H1 (cell line): ENCODE data around the gene HES5. TPM values are rescaled to one million over a fixed set of nuclear protein-coding genes. Genes with fewer than 3 reads are reported as not detected.

ENCODE experiments used
- ASH2L ChIP-seq: fragments of 200-600, 300-600 bp; sonication (generic); IDR thresholded peaks from one replicate; pipeline ENCODE4 v1.7.1; 2017; ENCODE audit warnings: low read length
- MAFK ChIP-seq: IDR thresholded peaks from 2 replicates; pipeline ENCODE4 v1.6.1; 2012; ENCODE audit warnings: low read depth, mild to moderate bottlenecking, improper control_type of control experiment, low read length
- POLR2A ChIP-seq, 2 experiments: IDR thresholded peaks; 1 replicate in 1 of 2; 2 replicates in 1 of 2; pipeline ENCODE4 v1.6.1; 2011; ENCODE audit warnings: low read depth in 2 of 2, low read length in 2 of 2, mild to moderate bottlenecking in 2 of 2; ENCODE audit errors: control extremely low read depth in 1 of 2
- polyA plus RNA-seq, 7 experiments: library from polyadenylated mRNA; depleted of rRNA in 3 of 7; stranded (reverse) in 5 of 7; unstranded in 2 of 7; fragments of >200 nt in 5 of 7; fragments of 200-250 nt in 2 of 7; gene quantifications; 1 replicate in 5 of 7; 2 replicates in 1 of 7; 4 replicates in 1 of 7; pipeline versions ENCODE4 v1.2.1 to v1.2.3, GENCODE V29; 2011 to 2013; ENCODE audit warnings: missing spikeins in 2 of 7, mixed read lengths in 2 of 7
- total RNA-seq: library from RNA; stranded (reverse); fragmentation: NEBNext Ultra II Directional; extraction: Animal tissue kit (Norgen Biotek cat#: 25700); gene quantifications from 2 replicates; pipeline ENCODE4 v1.2.1, GENCODE V29; 2021
- TF ChIP-seq, protein P1 (sequence below): IDR thresholded peaks from 2 replicates; pipeline ENCODE4 v1.6.1; 2012; ENCODE audit warnings: inconsistent platforms
- TF ChIP-seq, protein P2 (sequence below): fragments of 300-600 bp; sonication (generic); IDR thresholded peaks from 2 replicates; pipeline ENCODE4 v1.7.1; 2012; ENCODE audit warnings: low read length, moderate library complexity, mild to moderate bottlenecking, inconsistent platforms; ENCODE audit not compliant: insufficient replicate concordance

Gene HES5
- total and polyA plus RNA-seq, 2 of the 8 experiments (the other 6 are each of a cell fraction or from before 2014, with no cell fraction given) = 0.22 TPM; not detected in 1

DNA sequence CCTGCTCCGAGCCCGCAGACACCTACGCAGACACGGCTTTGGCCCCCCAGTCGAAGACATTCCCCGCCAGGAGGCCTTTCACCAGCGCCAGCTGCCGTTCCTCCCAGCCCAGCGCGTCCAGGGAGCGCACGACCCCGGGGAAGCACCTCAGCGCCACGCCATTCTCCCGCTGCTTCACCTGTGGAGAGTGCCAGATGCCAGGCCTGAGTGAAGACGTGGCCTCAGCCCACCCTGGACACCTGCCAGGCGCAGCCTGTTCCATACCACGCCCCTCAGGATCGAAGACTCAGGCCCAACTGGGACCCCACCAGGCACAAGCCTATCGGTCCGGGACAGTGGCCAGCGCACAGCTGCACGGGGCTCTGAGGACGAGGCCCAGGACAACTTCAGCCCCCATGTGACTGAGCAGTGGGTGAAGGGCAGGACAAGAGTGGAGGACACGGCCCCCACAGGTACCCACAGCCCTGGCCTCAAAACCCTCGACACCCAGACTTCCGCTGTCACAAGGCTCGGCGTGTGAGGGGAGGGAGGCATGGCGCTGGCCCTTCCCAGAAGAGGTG is 17.1 kb downstream of the HES5 start (continued):
- TF ChIP-seq, protein P1, sequence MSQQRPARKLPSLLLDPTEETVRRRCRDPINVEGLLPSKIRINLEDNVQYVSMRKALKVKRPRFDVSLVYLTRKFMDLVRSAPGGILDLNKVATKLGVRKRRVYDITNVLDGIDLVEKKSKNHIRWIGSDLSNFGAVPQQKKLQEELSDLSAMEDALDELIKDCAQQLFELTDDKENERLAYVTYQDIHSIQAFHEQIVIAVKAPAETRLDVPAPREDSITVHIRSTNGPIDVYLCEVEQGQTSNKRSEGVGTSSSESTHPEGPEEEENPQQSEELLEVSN = no peak
- TF ChIP-seq POLR2A (IDR thresholded peaks at IDR 0.05; ENCODE audit: control extremely low read depth in 1 of 2, low read depth in 2 of 2, low read length in 2 of 2) (no peak), MAFK (no peak), ASH2L (no peak)
- TF ChIP-seq, protein P2, sequence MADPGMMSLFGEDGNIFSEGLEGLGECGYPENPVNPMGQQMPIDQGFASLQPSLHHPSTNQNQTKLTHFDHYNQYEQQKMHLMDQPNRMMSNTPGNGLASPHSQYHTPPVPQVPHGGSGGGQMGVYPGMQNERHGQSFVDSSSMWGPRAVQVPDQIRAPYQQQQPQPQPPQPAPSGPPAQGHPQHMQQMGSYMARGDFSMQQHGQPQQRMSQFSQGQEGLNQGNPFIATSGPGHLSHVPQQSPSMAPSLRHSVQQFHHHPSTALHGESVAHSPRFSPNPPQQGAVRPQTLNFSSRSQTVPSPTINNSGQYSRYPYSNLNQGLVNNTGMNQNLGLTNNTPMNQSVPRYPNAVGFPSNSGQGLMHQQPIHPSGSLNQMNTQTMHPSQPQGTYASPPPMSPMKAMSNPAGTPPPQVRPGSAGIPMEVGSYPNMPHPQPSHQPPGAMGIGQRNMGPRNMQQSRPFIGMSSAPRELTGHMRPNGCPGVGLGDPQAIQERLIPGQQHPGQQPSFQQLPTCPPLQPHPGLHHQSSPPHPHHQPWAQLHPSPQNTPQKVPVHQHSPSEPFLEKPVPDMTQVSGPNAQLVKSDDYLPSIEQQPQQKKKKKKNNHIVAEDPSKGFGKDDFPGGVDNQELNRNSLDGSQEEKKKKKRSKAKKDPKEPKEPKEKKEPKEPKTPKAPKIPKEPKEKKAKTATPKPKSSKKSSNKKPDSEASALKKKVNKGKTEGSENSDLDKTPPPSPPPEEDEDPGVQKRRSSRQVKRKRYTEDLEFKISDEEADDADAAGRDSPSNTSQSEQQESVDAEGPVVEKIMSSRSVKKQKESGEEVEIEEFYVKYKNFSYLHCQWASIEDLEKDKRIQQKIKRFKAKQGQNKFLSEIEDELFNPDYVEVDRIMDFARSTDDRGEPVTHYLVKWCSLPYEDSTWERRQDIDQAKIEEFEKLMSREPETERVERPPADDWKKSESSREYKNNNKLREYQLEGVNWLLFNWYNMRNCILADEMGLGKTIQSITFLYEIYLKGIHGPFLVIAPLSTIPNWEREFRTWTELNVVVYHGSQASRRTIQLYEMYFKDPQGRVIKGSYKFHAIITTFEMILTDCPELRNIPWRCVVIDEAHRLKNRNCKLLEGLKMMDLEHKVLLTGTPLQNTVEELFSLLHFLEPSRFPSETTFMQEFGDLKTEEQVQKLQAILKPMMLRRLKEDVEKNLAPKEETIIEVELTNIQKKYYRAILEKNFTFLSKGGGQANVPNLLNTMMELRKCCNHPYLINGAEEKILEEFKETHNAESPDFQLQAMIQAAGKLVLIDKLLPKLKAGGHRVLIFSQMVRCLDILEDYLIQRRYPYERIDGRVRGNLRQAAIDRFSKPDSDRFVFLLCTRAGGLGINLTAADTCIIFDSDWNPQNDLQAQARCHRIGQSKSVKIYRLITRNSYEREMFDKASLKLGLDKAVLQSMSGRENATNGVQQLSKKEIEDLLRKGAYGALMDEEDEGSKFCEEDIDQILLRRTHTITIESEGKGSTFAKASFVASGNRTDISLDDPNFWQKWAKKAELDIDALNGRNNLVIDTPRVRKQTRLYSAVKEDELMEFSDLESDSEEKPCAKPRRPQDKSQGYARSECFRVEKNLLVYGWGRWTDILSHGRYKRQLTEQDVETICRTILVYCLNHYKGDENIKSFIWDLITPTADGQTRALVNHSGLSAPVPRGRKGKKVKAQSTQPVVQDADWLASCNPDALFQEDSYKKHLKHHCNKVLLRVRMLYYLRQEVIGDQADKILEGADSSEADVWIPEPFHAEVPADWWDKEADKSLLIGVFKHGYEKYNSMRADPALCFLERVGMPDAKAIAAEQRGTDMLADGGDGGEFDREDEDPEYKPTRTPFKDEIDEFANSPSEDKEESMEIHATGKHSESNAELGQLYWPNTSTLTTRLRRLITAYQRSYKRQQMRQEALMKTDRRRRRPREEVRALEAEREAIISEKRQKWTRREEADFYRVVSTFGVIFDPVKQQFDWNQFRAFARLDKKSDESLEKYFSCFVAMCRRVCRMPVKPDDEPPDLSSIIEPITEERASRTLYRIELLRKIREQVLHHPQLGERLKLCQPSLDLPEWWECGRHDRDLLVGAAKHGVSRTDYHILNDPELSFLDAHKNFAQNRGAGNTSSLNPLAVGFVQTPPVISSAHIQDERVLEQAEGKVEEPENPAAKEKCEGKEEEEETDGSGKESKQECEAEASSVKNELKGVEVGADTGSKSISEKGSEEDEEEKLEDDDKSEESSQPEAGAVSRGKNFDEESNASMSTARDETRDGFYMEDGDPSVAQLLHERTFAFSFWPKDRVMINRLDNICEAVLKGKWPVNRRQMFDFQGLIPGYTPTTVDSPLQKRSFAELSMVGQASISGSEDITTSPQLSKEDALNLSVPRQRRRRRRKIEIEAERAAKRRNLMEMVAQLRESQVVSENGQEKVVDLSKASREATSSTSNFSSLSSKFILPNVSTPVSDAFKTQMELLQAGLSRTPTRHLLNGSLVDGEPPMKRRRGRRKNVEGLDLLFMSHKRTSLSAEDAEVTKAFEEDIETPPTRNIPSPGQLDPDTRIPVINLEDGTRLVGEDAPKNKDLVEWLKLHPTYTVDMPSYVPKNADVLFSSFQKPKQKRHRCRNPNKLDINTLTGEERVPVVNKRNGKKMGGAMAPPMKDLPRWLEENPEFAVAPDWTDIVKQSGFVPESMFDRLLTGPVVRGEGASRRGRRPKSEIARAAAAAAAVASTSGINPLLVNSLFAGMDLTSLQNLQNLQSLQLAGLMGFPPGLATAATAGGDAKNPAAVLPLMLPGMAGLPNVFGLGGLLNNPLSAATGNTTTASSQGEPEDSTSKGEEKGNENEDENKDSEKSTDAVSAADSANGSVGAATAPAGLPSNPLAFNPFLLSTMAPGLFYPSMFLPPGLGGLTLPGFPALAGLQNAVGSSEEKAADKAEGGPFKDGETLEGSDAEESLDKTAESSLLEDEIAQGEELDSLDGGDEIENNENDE = no peak
